WTC11 (cell line): ENCODE data around the gene FAXDC2. TPM values are rescaled to one million over a fixed set of nuclear protein-coding genes. Genes with fewer than 3 reads are reported as not detected.

ENCODE experiments used
- ATAC-seq: fragments of 200-7000 bp; cut with Tn5 transposase; 2 replicates; pipeline ENCODE4 v1.10.0; 2021; ENCODE audit warnings: mild to moderate bottlenecking, moderate library complexity
- CTCF ChIA-PET: fragments of 300-600 bp; sonication (Branson Sonifier 250); formaldehyde crosslinking; loops from one replicate; lab custom pipeline; 2021; ENCODE audit warnings: antibody characterized with exemption; lab: Charles Lee
- POLR2A ChIA-PET: fragments of 350-600 bp; sonication (Branson Sonifier 250); formaldehyde crosslinking; loops from one replicate; lab custom pipeline; 2021; ENCODE audit warnings: antibody characterized with exemption; lab: Charles Lee
- DNase-seq: peaks from one replicate; pipeline ENCODE4 v3.0.0; 2021; ENCODE audit warnings: low spot score
- H3K27ac Mint-ChIP-seq: 2 replicates; pipeline ENCODE4 v1.8.0; 2021; ENCODE audit warnings: mixed read lengths
- H3K27me3 Mint-ChIP-seq: 2 replicates; pipeline ENCODE4 v1.8.0; 2021; ENCODE audit warnings: low read depth, mild to moderate bottlenecking, moderate library complexity, mixed read lengths
- H3K36me3 Mint-ChIP-seq: 2 replicates; pipeline ENCODE4 v1.8.0; 2021; ENCODE audit warnings: mixed read lengths
- H3K4me1 Mint-ChIP-seq: 2 replicates; pipeline ENCODE4 v1.8.0; 2022; ENCODE audit warnings: mixed read lengths
- H3K4me3 Mint-ChIP-seq: 2 replicates; pipeline ENCODE4 v1.8.0; 2021; ENCODE audit warnings: mild to moderate bottlenecking, moderate library complexity, mixed read lengths
- H3K9me3 Mint-ChIP-seq: 2 replicates; pipeline ENCODE4 v1.8.0; 2021; ENCODE audit warnings: mixed read lengths
- ELF4 ChIP-seq: sonication (generic); formaldehyde crosslinking; IDR thresholded peaks from 2 replicates; pipeline ENCODE4 v1.8.1; 2022; ENCODE audit warnings: low read depth, mild to moderate bottlenecking, moderate library complexity, missing genetic modification reagents
- EMX1 ChIP-seq: fragments of 250-450 bp; sonication (Bioruptor Pico); IDR thresholded peaks from 2 replicates; pipeline ENCODE4 v1.8.0; 2021; ENCODE audit warnings: mild to moderate bottlenecking
- ETV6 ChIP-seq: sonication (generic); formaldehyde crosslinking; IDR thresholded peaks from 2 replicates; pipeline ENCODE4 v1.8.1; 2022; ENCODE audit warnings: mild to moderate bottlenecking, missing genetic modification reagents
- IRF2 ChIP-seq: sonication (generic); formaldehyde crosslinking; IDR thresholded peaks from 2 replicates; pipeline ENCODE4 v1.8.0; 2022; ENCODE audit warnings: low read depth, missing genetic modification reagents, borderline replicate concordance
- JUN ChIP-seq: sonication (generic); formaldehyde crosslinking; IDR thresholded peaks from 2 replicates; pipeline ENCODE4 v1.8.0; 2023; ENCODE audit warnings: mild to moderate bottlenecking, missing genetic modification reagents
- KAT7 ChIP-seq: sonication (generic); formaldehyde crosslinking; IDR thresholded peaks from 2 replicates; pipeline ENCODE4 v1.8.1; 2023; ENCODE audit warnings: missing genetic modification reagents, mild to moderate bottlenecking, borderline replicate concordance
- NFATC4 ChIP-seq: fragments of 250-450 bp; sonication (Bioruptor Pico); IDR thresholded peaks from 2 replicates; pipeline ENCODE4 v1.9.0; 2021; ENCODE audit warnings: mild to moderate bottlenecking
- RORB ChIP-seq: fragments of 250-450 bp; sonication (Bioruptor Pico); IDR thresholded peaks from 2 replicates; pipeline ENCODE4 v1.9.0; 2021; ENCODE audit warnings: mild to moderate bottlenecking
- TEAD1 ChIP-seq: sonication (generic); formaldehyde crosslinking; IDR thresholded peaks from 2 replicates; pipeline ENCODE4 v1.8.0; 2022; ENCODE audit warnings: mild to moderate bottlenecking, missing genetic modification reagents
- ZNF232 ChIP-seq: sonication (generic); formaldehyde crosslinking; IDR thresholded peaks from 2 replicates; pipeline ENCODE4 v1.8.0; 2022; ENCODE audit warnings: mild to moderate bottlenecking, missing genetic modification reagents
- ZNF263 ChIP-seq: sonication (generic); formaldehyde crosslinking; IDR thresholded peaks from 2 replicates; pipeline ENCODE4 v1.8.1; 2022; ENCODE audit warnings: low read depth, mild to moderate bottlenecking, moderate library complexity, missing genetic modification reagents
- microRNA-seq: library from miRNA; unstranded; fragments of <30 nt; microRNA quantifications from one replicate; pipeline ENCODE4 v1.2.0, GENCODE V29; 2022; ENCODE audit warnings: borderline number of aligned reads
- total RNA-seq: library from RNA; stranded (reverse); gene quantifications from 3 replicates; pipeline ENCODE4 v1.2.3, GENCODE V29; 2021
- TF ChIP-seq, protein P1 (sequence below): sonication (generic); formaldehyde crosslinking; IDR thresholded peaks from 2 replicates; pipeline ENCODE4 v1.8.1; 2023; ENCODE audit warnings: mild to moderate bottlenecking, missing genetic modification reagents
- TF ChIP-seq, protein P2 (sequence below): sonication (generic); formaldehyde crosslinking; IDR thresholded peaks from 2 replicates; pipeline ENCODE4 v1.8.1; 2022; ENCODE audit warnings: low read depth, mild to moderate bottlenecking, moderate library complexity, missing genetic modification reagents, borderline replicate concordance
- TF ChIP-seq, protein P3 (sequence below): sonication (generic); formaldehyde crosslinking; IDR thresholded peaks from 2 replicates; pipeline ENCODE4 v1.8.0; 2023; ENCODE audit warnings: missing genetic modification reagents
- TF ChIP-seq, protein P4 (sequence below): sonication (generic); formaldehyde crosslinking; IDR thresholded peaks from 2 replicates; pipeline ENCODE4 v1.8.0; 2023; ENCODE audit warnings: missing genetic modification reagents, mild to moderate bottlenecking, borderline replicate concordance
- TF ChIP-seq, protein P5 (sequence below): sonication (generic); formaldehyde crosslinking; IDR thresholded peaks from 2 replicates; pipeline ENCODE4 v1.8.1; 2023; ENCODE audit warnings: mild to moderate bottlenecking, missing genetic modification reagents, borderline replicate concordance
- TF ChIP-seq, protein P6 (sequence below): sonication (generic); formaldehyde crosslinking; IDR thresholded peaks from 2 replicates; pipeline ENCODE4 v1.8.0; 2022; ENCODE audit warnings: mild to moderate bottlenecking, missing genetic modification reagents

Gene FAXDC2
- total RNA-seq, 1 experiment from 2014 or later = 3.9 TPM

DNA sequence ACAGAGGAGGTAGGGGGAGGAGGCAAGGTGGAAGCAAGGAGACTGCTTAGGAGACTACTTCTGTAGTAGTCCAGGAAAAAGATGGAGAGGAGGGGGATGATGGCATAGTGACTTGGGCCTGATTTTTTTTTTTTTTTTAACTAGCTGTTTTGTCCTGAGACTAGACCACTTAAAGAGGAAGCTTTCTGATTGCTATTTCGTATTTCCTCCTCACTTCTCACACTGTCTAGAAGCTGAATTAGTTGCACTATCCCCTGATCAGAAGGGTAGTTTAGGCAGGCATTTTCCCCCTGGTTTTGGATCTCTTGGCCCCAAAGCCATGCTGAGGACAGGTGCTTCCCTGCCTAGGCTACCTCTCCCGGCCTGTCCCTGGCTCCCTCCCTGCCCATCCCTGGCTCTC lies 80.3 kb downstream of the FAXDC2 start:
- ATAC-seq (no peak), DNase-seq (no peak)
- Mint-ChIP-seq H3K27me3 (no peaks in the 10 kb centered on the region), H3K4me1 (peaks cover 92% of the 10 kb centered on the region), H3K36me3 (peaks cover 2% of the 10 kb centered on the region; the same call in 1 of the 2 replicates), H3K27ac (peak overlapping the region; percentile 94), H3K4me3 (no peak overlapping the region; the same call in 1 of the 2 replicates), H3K9me3 (no peaks in the 10 kb centered on the region)
- POLR2A ChIA-PET = interaction anchor here (0.6 kb wide), 1 partner anchor 23 kb away, joined by 3 read pairs; no protein-coding TSS in a partner anchor
- TF ChIP-seq NFATC4 (CRISPR knock-in tag) (no peak), TEAD1 (no peak), RORB (no peak), EMX1 (CRISPR knock-in tag) (no peak), ELF4 (CRISPR knock-in tag) (no peak), ZNF263 (CRISPR knock-in tag) (no peak), KAT7 (no peak), IRF2 (CRISPR knock-in tag) (no peak), ZNF232 (CRISPR knock-in tag) (no peak), JUN (CRISPR knock-in tag) (no peak), ETV6 (CRISPR knock-in tag) (no peak)
- TF ChIP-seq, protein P1, sequence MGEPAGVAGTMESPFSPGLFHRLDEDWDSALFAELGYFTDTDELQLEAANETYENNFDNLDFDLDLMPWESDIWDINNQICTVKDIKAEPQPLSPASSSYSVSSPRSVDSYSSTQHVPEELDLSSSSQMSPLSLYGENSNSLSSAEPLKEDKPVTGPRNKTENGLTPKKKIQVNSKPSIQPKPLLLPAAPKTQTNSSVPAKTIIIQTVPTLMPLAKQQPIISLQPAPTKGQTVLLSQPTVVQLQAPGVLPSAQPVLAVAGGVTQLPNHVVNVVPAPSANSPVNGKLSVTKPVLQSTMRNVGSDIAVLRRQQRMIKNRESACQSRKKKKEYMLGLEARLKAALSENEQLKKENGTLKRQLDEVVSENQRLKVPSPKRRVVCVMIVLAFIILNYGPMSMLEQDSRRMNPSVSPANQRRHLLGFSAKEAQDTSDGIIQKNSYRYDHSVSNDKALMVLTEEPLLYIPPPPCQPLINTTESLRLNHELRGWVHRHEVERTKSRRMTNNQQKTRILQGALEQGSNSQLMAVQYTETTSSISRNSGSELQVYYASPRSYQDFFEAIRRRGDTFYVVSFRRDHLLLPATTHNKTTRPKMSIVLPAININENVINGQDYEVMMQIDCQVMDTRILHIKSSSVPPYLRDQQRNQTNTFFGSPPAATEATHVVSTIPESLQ (CRISPR knock-in tag) = no peak
- TF ChIP-seq, protein P2, sequence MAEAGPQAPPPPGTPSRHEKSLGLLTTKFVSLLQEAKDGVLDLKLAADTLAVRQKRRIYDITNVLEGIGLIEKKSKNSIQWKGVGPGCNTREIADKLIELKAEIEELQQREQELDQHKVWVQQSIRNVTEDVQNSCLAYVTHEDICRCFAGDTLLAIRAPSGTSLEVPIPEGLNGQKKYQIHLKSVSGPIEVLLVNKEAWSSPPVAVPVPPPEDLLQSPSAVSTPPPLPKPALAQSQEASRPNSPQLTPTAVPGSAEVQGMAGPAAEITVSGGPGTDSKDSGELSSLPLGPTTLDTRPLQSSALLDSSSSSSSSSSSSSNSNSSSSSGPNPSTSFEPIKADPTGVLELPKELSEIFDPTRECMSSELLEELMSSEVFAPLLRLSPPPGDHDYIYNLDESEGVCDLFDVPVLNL = no peak
- TF ChIP-seq, protein P3, sequence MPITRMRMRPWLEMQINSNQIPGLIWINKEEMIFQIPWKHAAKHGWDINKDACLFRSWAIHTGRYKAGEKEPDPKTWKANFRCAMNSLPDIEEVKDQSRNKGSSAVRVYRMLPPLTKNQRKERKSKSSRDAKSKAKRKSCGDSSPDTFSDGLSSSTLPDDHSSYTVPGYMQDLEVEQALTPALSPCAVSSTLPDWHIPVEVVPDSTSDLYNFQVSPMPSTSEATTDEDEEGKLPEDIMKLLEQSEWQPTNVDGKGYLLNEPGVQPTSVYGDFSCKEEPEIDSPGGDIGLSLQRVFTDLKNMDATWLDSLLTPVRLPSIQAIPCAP (CRISPR knock-in tag) = no peak
- TF ChIP-seq, protein P4, sequence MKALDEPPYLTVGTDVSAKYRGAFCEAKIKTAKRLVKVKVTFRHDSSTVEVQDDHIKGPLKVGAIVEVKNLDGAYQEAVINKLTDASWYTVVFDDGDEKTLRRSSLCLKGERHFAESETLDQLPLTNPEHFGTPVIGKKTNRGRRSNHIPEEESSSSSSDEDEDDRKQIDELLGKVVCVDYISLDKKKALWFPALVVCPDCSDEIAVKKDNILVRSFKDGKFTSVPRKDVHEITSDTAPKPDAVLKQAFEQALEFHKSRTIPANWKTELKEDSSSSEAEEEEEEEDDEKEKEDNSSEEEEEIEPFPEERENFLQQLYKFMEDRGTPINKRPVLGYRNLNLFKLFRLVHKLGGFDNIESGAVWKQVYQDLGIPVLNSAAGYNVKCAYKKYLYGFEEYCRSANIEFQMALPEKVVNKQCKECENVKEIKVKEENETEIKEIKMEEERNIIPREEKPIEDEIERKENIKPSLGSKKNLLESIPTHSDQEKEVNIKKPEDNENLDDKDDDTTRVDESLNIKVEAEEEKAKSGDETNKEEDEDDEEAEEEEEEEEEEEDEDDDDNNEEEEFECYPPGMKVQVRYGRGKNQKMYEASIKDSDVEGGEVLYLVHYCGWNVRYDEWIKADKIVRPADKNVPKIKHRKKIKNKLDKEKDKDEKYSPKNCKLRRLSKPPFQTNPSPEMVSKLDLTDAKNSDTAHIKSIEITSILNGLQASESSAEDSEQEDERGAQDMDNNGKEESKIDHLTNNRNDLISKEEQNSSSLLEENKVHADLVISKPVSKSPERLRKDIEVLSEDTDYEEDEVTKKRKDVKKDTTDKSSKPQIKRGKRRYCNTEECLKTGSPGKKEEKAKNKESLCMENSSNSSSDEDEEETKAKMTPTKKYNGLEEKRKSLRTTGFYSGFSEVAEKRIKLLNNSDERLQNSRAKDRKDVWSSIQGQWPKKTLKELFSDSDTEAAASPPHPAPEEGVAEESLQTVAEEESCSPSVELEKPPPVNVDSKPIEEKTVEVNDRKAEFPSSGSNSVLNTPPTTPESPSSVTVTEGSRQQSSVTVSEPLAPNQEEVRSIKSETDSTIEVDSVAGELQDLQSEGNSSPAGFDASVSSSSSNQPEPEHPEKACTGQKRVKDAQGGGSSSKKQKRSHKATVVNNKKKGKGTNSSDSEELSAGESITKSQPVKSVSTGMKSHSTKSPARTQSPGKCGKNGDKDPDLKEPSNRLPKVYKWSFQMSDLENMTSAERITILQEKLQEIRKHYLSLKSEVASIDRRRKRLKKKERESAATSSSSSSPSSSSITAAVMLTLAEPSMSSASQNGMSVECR (CRISPR knock-in tag) = no peak
- TF ChIP-seq, protein P5, sequence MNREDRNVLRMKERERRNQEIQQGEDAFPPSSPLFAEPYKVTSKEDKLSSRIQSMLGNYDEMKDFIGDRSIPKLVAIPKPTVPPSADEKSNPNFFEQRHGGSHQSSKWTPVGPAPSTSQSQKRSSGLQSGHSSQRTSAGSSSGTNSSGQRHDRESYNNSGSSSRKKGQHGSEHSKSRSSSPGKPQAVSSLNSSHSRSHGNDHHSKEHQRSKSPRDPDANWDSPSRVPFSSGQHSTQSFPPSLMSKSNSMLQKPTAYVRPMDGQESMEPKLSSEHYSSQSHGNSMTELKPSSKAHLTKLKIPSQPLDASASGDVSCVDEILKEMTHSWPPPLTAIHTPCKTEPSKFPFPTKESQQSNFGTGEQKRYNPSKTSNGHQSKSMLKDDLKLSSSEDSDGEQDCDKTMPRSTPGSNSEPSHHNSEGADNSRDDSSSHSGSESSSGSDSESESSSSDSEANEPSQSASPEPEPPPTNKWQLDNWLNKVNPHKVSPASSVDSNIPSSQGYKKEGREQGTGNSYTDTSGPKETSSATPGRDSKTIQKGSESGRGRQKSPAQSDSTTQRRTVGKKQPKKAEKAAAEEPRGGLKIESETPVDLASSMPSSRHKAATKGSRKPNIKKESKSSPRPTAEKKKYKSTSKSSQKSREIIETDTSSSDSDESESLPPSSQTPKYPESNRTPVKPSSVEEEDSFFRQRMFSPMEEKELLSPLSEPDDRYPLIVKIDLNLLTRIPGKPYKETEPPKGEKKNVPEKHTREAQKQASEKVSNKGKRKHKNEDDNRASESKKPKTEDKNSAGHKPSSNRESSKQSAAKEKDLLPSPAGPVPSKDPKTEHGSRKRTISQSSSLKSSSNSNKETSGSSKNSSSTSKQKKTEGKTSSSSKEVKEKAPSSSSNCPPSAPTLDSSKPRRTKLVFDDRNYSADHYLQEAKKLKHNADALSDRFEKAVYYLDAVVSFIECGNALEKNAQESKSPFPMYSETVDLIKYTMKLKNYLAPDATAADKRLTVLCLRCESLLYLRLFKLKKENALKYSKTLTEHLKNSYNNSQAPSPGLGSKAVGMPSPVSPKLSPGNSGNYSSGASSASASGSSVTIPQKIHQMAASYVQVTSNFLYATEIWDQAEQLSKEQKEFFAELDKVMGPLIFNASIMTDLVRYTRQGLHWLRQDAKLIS = no peak
- TF ChIP-seq, protein P6, sequence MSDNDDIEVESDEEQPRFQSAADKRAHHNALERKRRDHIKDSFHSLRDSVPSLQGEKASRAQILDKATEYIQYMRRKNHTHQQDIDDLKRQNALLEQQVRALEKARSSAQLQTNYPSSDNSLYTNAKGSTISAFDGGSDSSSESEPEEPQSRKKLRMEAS = no peak
- CTCF ChIA-PET = interaction anchor here (1.2 to 1.6 kb wide), 2 partner anchors 49 to 120 kb away, joined by 5 to 10 read pairs; no protein-coding TSS in a partner anchor

Small RNAs within 50 kb of the gene (microRNA-seq; reads per million reads assigned to microRNA genes)
- not detected for gene MIR378H

Other genes starting within 250 kb of the FAXDC2 start
- 360 to 406 TPM (median 378 TPM) in 3 replicates for gene LARP1, start 95.2 kb downstream of the FAXDC2 start, total RNA-seq
- 51.7 to 58.6 TPM (median 54.4 TPM) in 3 replicates for gene CNOT8, start 8.0 kb upstream of the FAXDC2 start, total RNA-seq
- 25.9 to 34.8 TPM (median 27.2 TPM) in 3 replicates for gene GEMIN5, start 87.6 kb upstream of the FAXDC2 start, total RNA-seq
- 52.0 to 62.3 TPM (median 60.1 TPM) in 3 replicates for gene MRPL22, start 90.5 kb upstream of the FAXDC2 start, total RNA-seq
- 0.07 to 0.09 TPM in 2 of 3 replicates, not detected in the other for gene KIF4B, start 163.2 kb upstream of the FAXDC2 start, total RNA-seq